ENCODE measurements around the gene RDH16.
A peak's percentile ranks its signal among the peaks of the same experiment; 100 is the strongest.
"Not testable (repeated sequence)": the region's sequence is repeated elsewhere in the genome, so short reads cannot be mapped to it uniquely, and the experiment has no call there.

Gene RDH16

GRCh38 chr12:56987011-56987410 is 29.6 kb upstream of the RDH16 start:
- peak overlapping the region; percentile 68 for H3K27ac ChIP-seq

GRCh38 chr12:56985714-56986113 is 28.3 kb upstream of the RDH16 start:
- peak overlapping the region; percentile 68 for H3K27ac ChIP-seq

More at GRCh38 chr12:56987011-56987410, 29.6 kb upstream of the RDH16 start:
- TF ChIP-seq CTCF (conservative IDR thresholded peaks at IDR 0.05) (no peak), ZFX (IDR thresholded peaks at IDR 0.05) (no peak)

- no peak overlapping the region for H3K27ac ChIP-seq
- no peak for TF ChIP-seq ZFX (IDR thresholded peaks at IDR 0.05)
- TF ChIP-seq CTCF (conservative IDR thresholded peaks at IDR 0.05), result no peak
These were observed 26.0 kb upstream of the RDH16 start for GRCh38 chr12:56983386-56983785.

- H3K27ac ChIP-seq, result not testable (repeated sequence)
These were observed 25.3 kb upstream of the RDH16 start for GRCh38 chr12:56982578-56983236.

GRCh38 chr12:56980941-56981530 is 23.6 kb upstream of the RDH16 start:
- TF ChIP-seq ZFX (IDR thresholded peaks at IDR 0.05) (no peak), CTCF (conservative IDR thresholded peaks at IDR 0.05) (no peak)
- H3K27ac ChIP-seq, result no peak overlapping the region

- no peak overlapping the region for H3K27ac ChIP-seq
- no peak for TF ChIP-seq CTCF (conservative IDR thresholded peaks at IDR 0.05)
- TF ChIP-seq ZFX (IDR thresholded peaks at IDR 0.05), result no peak
These were observed 22.9 kb upstream of the RDH16 start for GRCh38 chr12:56980268-56980667.

GRCh38 chr12:56979628-56980027 is 22.2 kb upstream of the RDH16 start:
- no peak for TF ChIP-seq ZFX (IDR thresholded peaks at IDR 0.05)
- TF ChIP-seq CTCF (conservative IDR thresholded peaks at IDR 0.05), result no peak
- no peak overlapping the region for H3K27ac ChIP-seq

- H3K27ac ChIP-seq, result no peak overlapping the region
- TF ChIP-seq ZFX (IDR thresholded peaks at IDR 0.05) (no peak), CTCF (conservative IDR thresholded peaks at IDR 0.05) (no peak)
These were observed 21.2 kb upstream of the RDH16 start for GRCh38 chr12:56978397-56979138.

- H3K27ac ChIP-seq, result not testable (repeated sequence)
These were observed 20.0 kb upstream of the RDH16 start for GRCh38 chr12:56977361-56977760.

GRCh38 chr12:56974224-56974623 is 16.8 kb upstream of the RDH16 start:
- H3K27ac ChIP-seq, result not testable (repeated sequence)

GRCh38 chr12:56968910-56969309 is 11.5 kb upstream of the RDH16 start:
- not testable (repeated sequence) for H3K27ac ChIP-seq

- not testable (repeated sequence) for H3K27ac ChIP-seq
These were observed 8.7 kb upstream of the RDH16 start for GRCh38 chr12:56965997-56966642.

All from C4-2B (cell line).